HepG2 (cell line): ENCODE measurements around the gene CCDC34. TPM values are rescaled to one million over a fixed set of nuclear protein-coding genes. Genes with fewer than 3 reads are reported as not detected.

Experiments used
- AGO1 ChIP-seq: fragments of 200-400 bp; formaldehyde crosslinking; IDR thresholded peaks from 2 replicates; pipeline ENCODE4 v1.6.1; 2017; ENCODE audit warnings: mild to moderate bottlenecking, low read depth, low read length, moderate library complexity; ENCODE audit not compliant: poor library complexity, severe bottlenecking
- FOSL1 ChIP-seq: sonication (generic); formaldehyde crosslinking; IDR thresholded peaks from 2 replicates; pipeline ENCODE4 v1.9.0; 2021; ENCODE audit warnings: missing genetic modification reagents, borderline replicate concordance
- HOMEZ ChIP-seq: IDR thresholded peaks from 2 replicates; pipeline ENCODE4 v1.6.1; 2016; ENCODE audit warnings: low read depth
- MED13 ChIP-seq: sonication (generic); formaldehyde crosslinking; IDR thresholded peaks from 2 replicates; pipeline ENCODE4 v1.5.0; 2020; ENCODE audit warnings: missing genetic modification reagents
- MIER2 ChIP-seq: IDR thresholded peaks from 2 replicates; pipeline ENCODE4 v1.6.1; 2016; ENCODE audit warnings: missing biosample characterization, missing genetic modification reagents
- MTA1 ChIP-seq: sonication (generic); formaldehyde crosslinking; IDR thresholded peaks from 2 replicates; pipeline ENCODE4 v1.4.0; 2020; ENCODE audit warnings: missing genetic modification reagents, mild to moderate bottlenecking, borderline replicate concordance
- MTA3 ChIP-seq: sonication (generic); formaldehyde crosslinking; IDR thresholded peaks from 2 replicates; pipeline ENCODE4 v1.4.0; 2020; ENCODE audit warnings: missing genetic modification reagents
- MYPOP ChIP-seq: sonication (generic); formaldehyde crosslinking; IDR thresholded peaks from 2 replicates; pipeline ENCODE4 v1.8.1; 2023; ENCODE audit warnings: mild to moderate bottlenecking, moderate library complexity, missing genetic modification reagents
- NFYC ChIP-seq: IDR thresholded peaks from 2 replicates; pipeline ENCODE4 v1.6.1; 2016; ENCODE audit warnings: missing genetic modification reagents, missing compliant biosample characterization
- NONO ChIP-seq, 2 experiments: fragments of 450-650 bp in 1 of 2; sonication (generic) in 1 of 2; formaldehyde crosslinking in 1 of 2; IDR thresholded peaks in 1 of 2; conservative IDR thresholded peaks in 1 of 2; 2 replicates each; pipeline versions ENCODE4 v1.6.1 to v1.8.0; 2017 to 2022; ENCODE audit warnings: mild to moderate bottlenecking in 1 of 2, missing genetic modification reagents in 1 of 2, moderate library complexity in 1 of 2
- TGIF2 ChIP-seq: IDR thresholded peaks from 2 replicates; pipeline ENCODE4 v1.6.1; 2016; ENCODE audit warnings: control low read depth, missing compliant biosample characterization
- ZBTB26 ChIP-seq: IDR thresholded peaks from 2 replicates; pipeline ENCODE4 v1.6.1; 2016; ENCODE audit warnings: missing compliant biosample characterization, missing genetic modification reagents, borderline replicate concordance
- ZNF230 ChIP-seq: sonication (generic); formaldehyde crosslinking; IDR thresholded peaks from 2 replicates; pipeline ENCODE4 v1.4.0; 2020; ENCODE audit warnings: mild to moderate bottlenecking, missing genetic modification reagents
- ZNF264 ChIP-seq: sonication (generic); formaldehyde crosslinking; IDR thresholded peaks from 2 replicates; pipeline ENCODE4 v1.4.0; 2020; ENCODE audit warnings: missing genetic modification reagents
- ZNF382 ChIP-seq: sonication (generic); formaldehyde crosslinking; IDR thresholded peaks from 2 replicates; pipeline ENCODE4 v1.5.0; 2020; ENCODE audit warnings: missing genetic modification reagents, mild to moderate bottlenecking, borderline replicate concordance
- ZNF792 ChIP-seq: IDR thresholded peaks from 2 replicates; pipeline ENCODE4 v1.6.1; 2016
- ZNF83 ChIP-seq: sonication (generic); formaldehyde crosslinking; IDR thresholded peaks from 2 replicates; pipeline ENCODE4 v1.4.0; 2020; ENCODE audit warnings: missing genetic modification reagents, mild to moderate bottlenecking, borderline replicate concordance
- ZXDC ChIP-seq: sonication (generic); formaldehyde crosslinking; IDR thresholded peaks from 2 replicates; pipeline ENCODE4 v1.5.0; 2020; ENCODE audit warnings: mild to moderate bottlenecking, missing genetic modification reagents
- polyA plus RNA-seq, 8 experiments: library from polyadenylated mRNA; depleted of rRNA in 3 of 8; stranded (reverse) in 7 of 8; unstranded in 1 of 8; fragments of >200 nt; fragmentation: Illumina TruSeq in 4 of 8; extraction: Trizol in 4 of 8; gene quantifications; 2 replicates each; pipeline versions ENCODE4 v1.2.1 to v1.2.3, GENCODE V29; 2011 to 2016; ENCODE audit warnings: low read depth in 4 of 8, missing spikeins in 1 of 8, mixed read lengths in 1 of 8; ENCODE audit not compliant: insufficient read depth in 1 of 8
- total RNA-seq, 5 experiments: library from RNA; depleted of rRNA; stranded (reverse); fragments of >200 nt; fragmentation: Illumina TruSeq; extraction: Trizol; gene quantifications; 2 replicates each; pipeline ENCODE4 v1.2.3, GENCODE V29; 2016; ENCODE audit warnings: low read depth in 1 of 5

CCDC34 gene
- total and polyA plus RNA-seq, 2 of the 13 experiments (the other 11 are each of a cell fraction or from before 2014, with no cell fraction given): 7.6 to 34.3 TPM

GRCh38 chr11:27362749-27363575, at the start of gene CCDC34 (continued):
- TF ChIP-seq MYPOP (peak; percentile 45; the same call in 1 of the 2 replicates), ZNF264 (CRISPR knock-in tag) (peak; percentile 70; the same call in 1 of the 2 replicates), ZXDC (CRISPR knock-in tag) (peak; percentile 95), TGIF2 (CRISPR knock-in tag) (peak; percentile 76), ZBTB26 (CRISPR knock-in tag) (peak; percentile 58; the same call in 1 of the 2 replicates), ZNF230 (CRISPR knock-in tag) (peak; percentile 59; the same call in 1 of the 2 replicates), HOMEZ (CRISPR knock-in tag) (peak; percentile 74; the same call in 1 of the 2 replicates), ZNF792 (peak; percentile 74), NFYC (CRISPR knock-in tag) (peak; percentile 80), MTA3 (CRISPR knock-in tag) (no peak), MED13 (CRISPR knock-in tag) (peak; percentile 75), NONO (IDR thresholded peaks at IDR 0.05) (no peak), NONO (CRISPR knock-in tag; conservative IDR thresholded peaks at IDR 0.05) (peak; percentile 79; the same call in 1 of the 2 replicates), FOSL1 (CRISPR knock-in tag) (no peak), ZNF83 (CRISPR knock-in tag) (no peak), ZNF382 (CRISPR knock-in tag) (no peak), MTA1 (peak; percentile 73; the same call in 1 of the 2 replicates), AGO1 (peak; percentile 88), MIER2 (CRISPR knock-in tag) (peak; percentile 35; the same call in 1 of the 2 replicates)
